Liver (tissue), 9 donors: Measurements from ENCODE around the gene RAB17. TPM values are rescaled to one million over a fixed set of nuclear protein-coding genes. Genes with fewer than 3 reads are reported as not detected.
A peak's percentile ranks its signal among the peaks of the same experiment; 100 is the strongest.

Experiments
- DNase-seq: peaks from one replicate; pipeline ENCODE4 v3.0.0-alpha.2; 2017; ENCODE audit warnings: low spot score
- H3K27ac ChIP-seq, 2 donors: one replicate each; pipeline ENCODE4 v1.7.0; 2013; ENCODE audit warnings: inconsistent platforms in 2 of 2, low read length in 2 of 2, control low read depth in 1 of 2, low read depth in 1 of 2, mild to moderate bottlenecking in 1 of 2
- H3K27me3 ChIP-seq, 4 donors: one replicate each; pipeline versions ENCODE4 v1.6.1 to v1.7.0; 2013; ENCODE audit warnings: low read length in 3 of 4, inconsistent platforms in 1 of 4, mild to moderate bottlenecking in 1 of 4, moderate library complexity in 1 of 4; ENCODE audit not compliant: control insufficient read depth in 4 of 4, insufficient read depth in 4 of 4
- H3K36me3 ChIP-seq, 4 donors: one replicate each; pipeline versions ENCODE4 v1.6.1 to v1.7.0; 2013; ENCODE audit warnings: low read length in 3 of 4, mild to moderate bottlenecking in 3 of 4, low read depth in 1 of 4, moderate library complexity in 1 of 4; ENCODE audit not compliant: control insufficient read depth in 4 of 4, insufficient read depth in 3 of 4
- H3K4me1 ChIP-seq, 4 donors: one replicate each; pipeline versions ENCODE4 v1.6.1 to v1.7.0; 2013; ENCODE audit warnings: low read length in 3 of 4, mild to moderate bottlenecking in 3 of 4, moderate library complexity in 1 of 4; ENCODE audit not compliant: control insufficient read depth in 4 of 4, insufficient read depth in 4 of 4
- H3K4me3 ChIP-seq, 3 donors: one replicate each; pipeline versions ENCODE4 v1.6.1 to v1.7.0; 2013; ENCODE audit warnings: low read length in 3 of 3, control low read depth in 1 of 3, low read depth in 1 of 3, mild to moderate bottlenecking in 1 of 3
- H3K9ac ChIP-seq, 2 donors: one replicate each; pipeline ENCODE4 v1.7.0; 2013; ENCODE audit warnings: low read length in 2 of 2, mild to moderate bottlenecking in 2 of 2, moderate library complexity in 2 of 2, control low read depth in 1 of 2, low read depth in 1 of 2
- H3K9me3 ChIP-seq, 4 donors: one replicate each; pipeline versions ENCODE4 v1.6.1 to v1.7.0; 2013; ENCODE audit warnings: low read length in 3 of 4; ENCODE audit not compliant: control insufficient read depth in 4 of 4
- ATF3 ChIP-seq: IDR thresholded peaks from 2 replicates; pipeline ENCODE4 v1.6.1; 2016; ENCODE audit warnings: antibody characterized with exemption
- CTCF ChIP-seq: fragments of 150-350 bp; IDR thresholded peaks from 2 replicates; pipeline ENCODE4 v1.5.1; 2017; ENCODE audit warnings: improper control_type of control experiment, low read depth, low read length; ENCODE audit not compliant: missing input control
- EGR1 ChIP-seq, 2 donors: IDR thresholded peaks; 2 replicates each; pipeline ENCODE4 v1.6.1; 2016 to 2018; ENCODE audit warnings: antibody characterized with exemption in 2 of 2, low read depth in 2 of 2
- FOXA1 ChIP-seq: IDR thresholded peaks from 2 replicates; pipeline ENCODE4 v1.6.1; 2016; ENCODE audit warnings: antibody characterized with exemption
- FOXA2 ChIP-seq: IDR thresholded peaks from 2 replicates; pipeline ENCODE4 v1.6.1; 2016; ENCODE audit warnings: antibody characterized with exemption
- GABPA ChIP-seq, 2 donors: IDR thresholded peaks in 1 of 2; conservative IDR thresholded peaks in 1 of 2; 2 replicates each; pipeline ENCODE4 v1.6.1; 2016; ENCODE audit warnings: antibody characterized with exemption in 2 of 2, mild to moderate bottlenecking in 1 of 2, moderate library complexity in 1 of 2
- HNF4A ChIP-seq, 2 donors: conservative IDR thresholded peaks; 2 replicates each; pipeline ENCODE4 v1.6.1; 2016; ENCODE audit warnings: antibody characterized with exemption in 2 of 2, mild to moderate bottlenecking in 2 of 2
- HNF4G ChIP-seq: IDR thresholded peaks from 2 replicates; pipeline ENCODE4 v1.6.1; 2016; ENCODE audit warnings: antibody characterized with exemption
- JUND ChIP-seq, 2 donors: IDR thresholded peaks; 2 replicates each; pipeline ENCODE4 v1.6.1; 2016; ENCODE audit warnings: antibody characterized with exemption in 2 of 2
- MAX ChIP-seq: IDR thresholded peaks from 2 replicates; pipeline ENCODE4 v1.6.1; 2016; ENCODE audit warnings: antibody characterized with exemption
- NR2F2 ChIP-seq: IDR thresholded peaks from 2 replicates; pipeline ENCODE4 v1.6.1; 2016; ENCODE audit warnings: antibody characterized with exemption
- RAD21 ChIP-seq, 2 donors: IDR thresholded peaks; 2 replicates each; pipeline ENCODE4 v1.6.1; 2016; ENCODE audit warnings: antibody characterized with exemption in 2 of 2, mild to moderate bottlenecking in 2 of 2
- REST ChIP-seq: IDR thresholded peaks from 2 replicates; pipeline ENCODE4 v1.6.1; 2016; ENCODE audit warnings: antibody characterized with exemption, mild to moderate bottlenecking
- RXRA ChIP-seq, 2 donors: IDR thresholded peaks; 2 replicates each; pipeline ENCODE4 v1.6.1; 2017 to 2018; ENCODE audit warnings: antibody characterized with exemption in 2 of 2, mild to moderate bottlenecking in 1 of 2
- SP1 ChIP-seq: IDR thresholded peaks from 2 replicates; pipeline ENCODE4 v1.6.1; 2018; ENCODE audit warnings: antibody characterized with exemption, mild to moderate bottlenecking
- TAF1 ChIP-seq: conservative IDR thresholded peaks from 2 replicates; pipeline ENCODE4 v1.6.1; 2016; ENCODE audit warnings: antibody characterized with exemption, mild to moderate bottlenecking
- YY1 ChIP-seq: IDR thresholded peaks from 2 replicates; pipeline ENCODE4 v1.6.1; 2016; ENCODE audit warnings: antibody characterized with exemption, mild to moderate bottlenecking
- ZBTB33 ChIP-seq: IDR thresholded peaks from 2 replicates; pipeline ENCODE4 v1.6.1; 2016; ENCODE audit warnings: antibody characterized with exemption
- WGBS: extraction: QIAGEN DNeasy Blood & Tissue Kit; methylation state at CpG from one replicate; pipeline ENCODE4 v1.1.7; 2013; 5-methylcytosine and 5-hydroxymethylcytosine counted together
- polyA plus RNA-seq, 2 donors: library from polyadenylated mRNA; stranded (reverse) in 1 of 2; unstranded in 1 of 2; fragments of 200-250 nt in 1 of 2; fragments of >200 nt in 1 of 2; fragmentation: Nextera tagmentation in 1 of 2; extraction: Ambion mirVana in 1 of 2; gene quantifications; one replicate each; pipeline versions ENCODE4 v1.2.1 to v1.2.3, GENCODE V29; 2013 to 2015
- total RNA-seq, 2 donors: library from RNA; depleted of rRNA; stranded (reverse); fragments of >200 nt; gene quantifications; one replicate each; pipeline ENCODE4 v1.2.3, GENCODE V29; 2014
- donor health status: healthy.
- donor health status: healthy.
- donor health status: healthy.
- donor health status: healthy.
- donor health status: healthy.

RAB17 gene
- total and polyA plus RNA-seq, 4 donors, result 17.8 to 96.5 (median 74.9) TPM

- no peak for TF ChIP-seq ZBTB33
- no peak for TF ChIP-seq RXRA (IDR thresholded peaks at IDR 0.05)
Observed at GRCh38 chr2:237617587-237617982, 27.1 kb upstream of the RAB17 start (continued).

- H3K4me1 ChIP-seq, result no peaks in the 10 kb centered on the region
- no peaks in the 10 kb centered on the region for H3K9me3 ChIP-seq
- DNase-seq, result no peak
- peak overlapping the region in 1 of 2 donors; percentile 17 for H3K27ac ChIP-seq
- no peaks in the 10 kb centered on the region for H3K27me3 ChIP-seq
- H3K9ac ChIP-seq, result no peak overlapping the region
- no peaks in the 10 kb centered on the region for H3K36me3 ChIP-seq
- TF ChIP-seq RAD21 (IDR thresholded peaks at IDR 0.05) (no peak), HNF4G (no peak)
- H3K4me3 ChIP-seq, result no peak overlapping the region
- 65% methylated on average over 15 of the region's 15 CpGs for WGBS
Observed at GRCh38 chr2:237616734-237617586, 26.4 kb upstream of the RAB17 start.

- Histone ChIP-seq H3K36me3 (no peaks in the 10 kb centered on the region), H3K9ac (no peak overlapping the region), H3K9me3 (no peaks in the 10 kb centered on the region), H3K27ac (peak overlapping the region in 1 of 2 donors; percentile 17), H3K4me1 (no peaks in the 10 kb centered on the region), H3K27me3 (no peaks in the 10 kb centered on the region), H3K4me3 (no peak overlapping the region)
- WGBS, result 73% methylated on average over 3 of the region's 3 CpGs
- TF ChIP-seq CTCF, result no peak
- no peak for TF ChIP-seq ATF3
- TF ChIP-seq ZBTB33, result no peak
- TF ChIP-seq RAD21 (IDR thresholded peaks at IDR 0.05), result no peak
- no peak for TF ChIP-seq SP1
- no peak for TF ChIP-seq HNF4A (conservative IDR thresholded peaks at IDR 0.05)
- no peak for TF ChIP-seq GABPA (IDR thresholded peaks at IDR 0.05 in 1 of 2, conservative IDR thresholded peaks at IDR 0.05 in 1 of 2)
- TF ChIP-seq FOXA1, result no peak
- no peak for TF ChIP-seq YY1
- no peak for TF ChIP-seq RXRA (IDR thresholded peaks at IDR 0.05)
- TF ChIP-seq EGR1 (IDR thresholded peaks at IDR 0.05; ENCODE audit: low read depth in 2 of 2), result no peak
- TF ChIP-seq REST, result no peak
- TF ChIP-seq NR2F2, result no peak
- TF ChIP-seq FOXA2, result no peak
- TF ChIP-seq HNF4G, result no peak
- TF ChIP-seq JUND (IDR thresholded peaks at IDR 0.05), result no peak
- TF ChIP-seq MAX, result no peak
- TF ChIP-seq TAF1, result no peak
- no peak for DNase-seq
Observed at GRCh38 chr2:237616373-237616733, 25.8 kb upstream of the RAB17 start.
